ENCODE measurements around the gene CCT7. TPM values are rescaled to one million over a fixed set of nuclear protein-coding genes. Genes with fewer than 3 reads are reported as not detected.
A peak's percentile ranks its signal among the peaks of the same experiment; 100 is the strongest.

Gene CCT7
- total and polyA plus RNA-seq, 7 donors = 121 to 197 (median 173) TPM

DNA sequence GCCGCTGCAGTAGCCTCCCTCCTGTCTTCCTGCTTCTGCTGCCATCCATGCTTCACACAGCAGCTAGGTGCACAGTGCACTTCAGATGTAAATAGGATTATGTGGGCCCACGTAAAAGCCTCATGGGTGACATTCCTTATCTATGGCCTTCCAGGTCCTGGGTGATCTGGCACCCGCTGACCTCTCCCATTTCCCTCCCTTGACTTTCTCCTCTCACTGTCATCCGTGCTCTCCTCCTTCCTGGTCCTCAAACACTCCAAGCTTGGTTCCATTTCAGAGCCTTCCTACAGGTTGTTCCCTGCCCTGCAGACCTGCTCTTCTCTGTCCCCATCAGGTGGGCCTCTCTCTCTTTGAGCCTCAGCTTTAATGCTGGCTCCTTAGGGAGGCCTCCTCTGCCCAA, 24.1 kb upstream of the CCT7 start:
- no peak for DNase-seq
- 87% methylated on average over 4 of the region's 4 CpGs for WGBS, 2 donors
- H3K27me3 ChIP-seq = peaks cover 0 to 13% (median 3%) of the 10 kb centered on the region in 3 donors

DNA sequence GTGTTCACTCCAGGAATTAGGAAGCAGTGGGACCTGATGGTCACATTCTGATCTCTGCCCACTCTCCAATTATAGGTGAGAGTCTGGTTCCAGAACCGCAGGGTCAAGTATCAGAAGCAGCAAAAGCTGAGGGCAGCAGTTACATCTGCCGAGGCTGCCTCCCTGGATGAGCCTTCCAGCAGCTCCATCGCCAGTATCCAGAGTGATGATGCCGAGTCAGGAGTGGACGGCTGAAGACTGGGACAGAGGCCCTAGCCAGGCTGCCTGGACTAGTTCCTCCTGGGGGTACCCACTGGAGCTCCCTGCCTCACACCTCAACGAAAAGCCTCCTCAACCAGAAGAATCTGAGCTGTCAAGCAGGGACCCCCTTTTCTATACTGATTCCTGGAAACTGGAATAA, 23.4 kb upstream of the CCT7 start:
- no peak for TF ChIP-seq POLR2AphosphoS5 (IDR thresholded peaks at IDR 0.05)
- no peak for TF ChIP-seq POLR2A (IDR thresholded peaks at IDR 0.05)
- TF ChIP-seq EP300 (IDR thresholded peaks at IDR 0.05) = no peak
- TF ChIP-seq, protein P1, sequence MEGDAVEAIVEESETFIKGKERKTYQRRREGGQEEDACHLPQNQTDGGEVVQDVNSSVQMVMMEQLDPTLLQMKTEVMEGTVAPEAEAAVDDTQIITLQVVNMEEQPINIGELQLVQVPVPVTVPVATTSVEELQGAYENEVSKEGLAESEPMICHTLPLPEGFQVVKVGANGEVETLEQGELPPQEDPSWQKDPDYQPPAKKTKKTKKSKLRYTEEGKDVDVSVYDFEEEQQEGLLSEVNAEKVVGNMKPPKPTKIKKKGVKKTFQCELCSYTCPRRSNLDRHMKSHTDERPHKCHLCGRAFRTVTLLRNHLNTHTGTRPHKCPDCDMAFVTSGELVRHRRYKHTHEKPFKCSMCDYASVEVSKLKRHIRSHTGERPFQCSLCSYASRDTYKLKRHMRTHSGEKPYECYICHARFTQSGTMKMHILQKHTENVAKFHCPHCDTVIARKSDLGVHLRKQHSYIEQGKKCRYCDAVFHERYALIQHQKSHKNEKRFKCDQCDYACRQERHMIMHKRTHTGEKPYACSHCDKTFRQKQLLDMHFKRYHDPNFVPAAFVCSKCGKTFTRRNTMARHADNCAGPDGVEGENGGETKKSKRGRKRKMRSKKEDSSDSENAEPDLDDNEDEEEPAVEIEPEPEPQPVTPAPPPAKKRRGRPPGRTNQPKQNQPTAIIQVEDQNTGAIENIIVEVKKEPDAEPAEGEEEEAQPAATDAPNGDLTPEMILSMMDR (IDR thresholded peaks at IDR 0.05) = no peak
- Histone ChIP-seq H3K27me3 (peaks cover 0 to 6% (median 0%) of the 10 kb centered on the region in 3 donors), H3K36me3 (no peaks in the 10 kb centered on the region), H3K27ac (no peak overlapping the region), H3K9me3 (no peaks in the 10 kb centered on the region), H3K4me1 (peaks cover 0 to 32% (median 9%) of the 10 kb centered on the region in 4 donors), H3K4me3 (no peak overlapping the region)
- WGBS, 2 donors = 90 to 92% methylated on average over 6 of the region's 6 CpGs
- DNase-seq = no peak
- intact Hi-C loops (cut with DNase I) = no loop called here

More for the DNA sequence above, 24.1 kb upstream of the CCT7 start:
- TF ChIP-seq POLR2AphosphoS5 (IDR thresholded peaks at IDR 0.05) (no peak), POLR2A (IDR thresholded peaks at IDR 0.05) (no peak), EP300 (IDR thresholded peaks at IDR 0.05) (no peak)
- TF ChIP-seq, protein P1 (IDR thresholded peaks at IDR 0.05) = no peak
- no peaks in the 10 kb centered on the region for H3K9me3 ChIP-seq
- peaks cover 0 to 25% (median 6%) of the 10 kb centered on the region in 4 donors for H3K4me1 ChIP-seq
- intact Hi-C loops (cut with DNase I) = no loop called here
- H3K27ac ChIP-seq = no peak overlapping the region
- no peak overlapping the region for H3K4me3 ChIP-seq
- no peaks in the 10 kb centered on the region for H3K36me3 ChIP-seq

DNA sequence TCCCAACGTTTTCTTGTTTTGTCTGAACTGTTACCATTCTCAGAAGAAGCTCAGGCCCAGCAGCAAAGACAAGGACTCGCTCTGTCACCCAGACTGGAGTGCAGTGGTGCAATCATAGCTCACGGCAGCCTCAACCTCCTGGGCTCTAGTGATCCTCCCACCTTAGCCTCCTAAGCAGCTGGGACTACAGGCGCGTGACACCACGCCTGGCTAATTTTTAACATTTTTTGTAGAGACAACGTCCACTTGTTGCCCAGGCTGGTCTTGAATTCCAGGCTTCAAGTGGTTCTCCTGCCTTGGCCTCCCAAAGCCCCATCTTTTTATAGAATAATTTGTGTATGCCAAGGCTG, 22.0 kb upstream of the CCT7 start:
- 74% methylated on average over 7 of the region's 7 CpGs for WGBS, 2 donors
- H3K4me1 ChIP-seq = peaks cover 0 to 32% (median 9%) of the 10 kb centered on the region in 4 donors
- no peaks in the 10 kb centered on the region for H3K36me3 ChIP-seq
- no peak for TF ChIP-seq EP300 (IDR thresholded peaks at IDR 0.05)
- no peak for TF ChIP-seq POLR2A (IDR thresholded peaks at IDR 0.05)
- no peak for TF ChIP-seq POLR2AphosphoS5 (IDR thresholded peaks at IDR 0.05)
- TF ChIP-seq, protein P1 (IDR thresholded peaks at IDR 0.05) = no peak
- no peak overlapping the region for H3K4me3 ChIP-seq
- no peaks in the 10 kb centered on the region for H3K27me3 ChIP-seq
- DNase-seq = no peak
- H3K27ac ChIP-seq = peak overlapping the region in 2 of 4 donors; percentile 26 to 50
- intact Hi-C loops (cut with DNase I) = no loop called here
- H3K9me3 ChIP-seq = no peaks in the 10 kb centered on the region

DNA sequence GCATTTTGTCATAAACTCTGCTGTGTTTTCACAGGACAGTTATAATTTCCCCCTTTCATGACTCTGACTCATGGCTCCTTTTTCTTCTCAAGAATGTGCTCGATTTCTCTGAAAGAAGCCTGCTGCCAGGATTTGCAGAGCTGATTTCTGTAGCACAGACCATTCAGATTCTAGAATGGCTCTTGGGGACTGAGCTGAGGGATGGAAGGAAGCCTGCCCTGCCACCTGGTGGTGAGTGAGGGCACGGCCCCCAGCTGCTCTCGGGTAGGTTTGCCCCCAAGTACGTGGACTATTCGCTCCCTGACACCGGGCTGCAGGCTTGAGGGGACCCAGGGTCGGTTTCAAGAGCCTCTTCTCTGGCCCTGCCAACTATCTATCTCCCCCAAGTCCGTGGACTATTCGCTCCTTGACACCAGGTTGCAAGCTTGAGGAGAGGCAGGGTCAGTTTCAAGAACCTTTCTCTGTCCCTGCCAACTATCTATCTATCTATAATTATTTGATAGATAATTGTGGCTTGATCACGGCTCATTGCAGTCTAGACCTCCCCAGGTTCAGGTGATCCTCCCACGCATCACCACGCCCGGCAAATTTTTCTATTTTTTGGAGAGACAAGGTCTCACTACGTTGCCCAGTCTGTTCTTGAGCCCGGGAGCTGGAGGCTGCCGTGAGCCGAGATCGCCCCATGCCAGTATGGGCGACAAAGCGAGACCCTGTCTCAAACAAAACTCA, 21.5 kb upstream of the CCT7 start:
- H3K27ac ChIP-seq = peak overlapping the region in 2 of 4 donors; percentile 26 to 50
- intact Hi-C loops (cut with DNase I) = no loop called here
- TF ChIP-seq POLR2A (IDR thresholded peaks at IDR 0.05) = no peak
- TF ChIP-seq, protein P1 (IDR thresholded peaks at IDR 0.05) = peak; percentile 47 to 88 (median 70)
- no peak for TF ChIP-seq POLR2AphosphoS5 (IDR thresholded peaks at IDR 0.05)
- TF ChIP-seq EP300 (IDR thresholded peaks at IDR 0.05) = no peak
- H3K4me1 ChIP-seq = peaks cover 0 to 32% (median 9%) of the 10 kb centered on the region in 4 donors
- no peaks in the 10 kb centered on the region for H3K9me3 ChIP-seq
- H3K27me3 ChIP-seq = no peaks in the 10 kb centered on the region
- H3K36me3 ChIP-seq = no peaks in the 10 kb centered on the region
- 46 to 54% methylated on average over 20 of the region's 20 CpGs for WGBS, 2 donors
- peak; percentile 79 for DNase-seq
- no peak overlapping the region for H3K4me3 ChIP-seq
